Activated CD4-positive, alpha-beta T cell treated with anti-CD3 and anti-CD28 coated beads, Interleukin-2, Interleukin-6, amounts not matched to agents 100 ng/mL and 50 ng/mL, durations not matched to agents 16 hours and 8 hours (primary cell): ENCODE measurements around the gene CXCR2.
"Not testable (repeated sequence)": the region's sequence is repeated elsewhere in the genome, so short reads cannot be mapped to it uniquely, and the experiment has no call there.

Experiments used
- DNase-seq: peaks from one replicate; pipeline ENCODE4 v3.0.0-alpha.2; 2020

CXCR2 gene

DNA sequence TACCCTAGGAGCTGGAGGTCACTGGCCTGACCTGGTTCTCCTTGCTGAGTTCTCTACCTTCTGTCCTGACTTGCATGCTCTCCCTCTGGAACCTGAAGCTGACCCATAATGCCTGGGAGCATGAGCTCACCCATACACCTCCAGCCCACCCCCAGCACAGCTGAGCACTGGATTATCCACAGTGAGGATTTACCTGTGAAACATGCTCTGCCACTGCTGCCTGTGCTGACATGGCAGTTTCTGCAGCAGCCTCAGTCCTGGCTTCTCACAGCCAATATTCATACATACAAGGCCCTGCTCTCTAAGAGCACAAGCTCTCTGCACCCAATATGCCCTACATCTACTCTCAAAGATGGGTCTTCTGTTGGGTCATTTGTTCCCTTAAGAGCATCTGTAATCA lies 5.0 kb downstream of the CXCR2 start:
- no peak for DNase-seq

DNA sequence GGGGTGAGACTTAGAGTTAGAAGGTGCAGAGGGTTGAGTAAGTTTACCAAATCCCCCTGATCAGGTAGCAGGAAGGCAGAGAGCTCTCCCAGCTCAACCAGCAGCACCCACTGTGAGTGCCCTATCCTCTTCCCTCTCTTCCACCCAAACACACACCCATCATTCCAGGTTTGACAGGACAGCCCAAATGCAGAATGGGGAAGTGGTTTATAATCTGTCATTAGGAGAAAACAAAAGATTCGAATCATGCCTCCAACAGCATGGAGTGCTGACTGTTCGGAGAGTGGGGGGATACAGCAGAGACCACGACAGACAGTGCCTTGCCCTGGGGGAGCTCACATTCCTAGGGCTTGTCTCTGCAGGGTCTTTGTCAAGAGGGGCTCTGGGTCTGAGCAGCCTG lies 11.7 kb downstream of the CXCR2 start:
- DNase-seq, result no peak

DNA sequence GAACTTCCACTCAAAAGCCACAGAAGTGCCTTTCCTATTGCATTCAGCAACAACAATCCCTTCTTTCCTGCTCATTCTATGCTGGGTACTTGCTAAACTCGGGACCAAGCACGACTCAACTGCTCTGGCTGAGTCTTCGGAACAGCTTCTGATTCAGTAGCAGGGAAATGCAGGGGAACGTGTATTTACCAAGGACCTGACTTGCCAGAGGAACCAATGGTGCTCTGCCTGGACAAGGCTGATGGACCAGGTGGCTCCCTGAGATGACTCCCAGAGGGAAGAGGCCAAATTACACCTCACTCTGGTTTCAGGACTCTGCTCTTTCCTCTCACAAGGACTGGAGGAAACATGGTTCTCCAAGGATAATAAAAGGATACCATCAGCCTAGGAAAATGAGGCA lies 12.2 kb downstream of the CXCR2 start:
- DNase-seq, result no peak

DNA sequence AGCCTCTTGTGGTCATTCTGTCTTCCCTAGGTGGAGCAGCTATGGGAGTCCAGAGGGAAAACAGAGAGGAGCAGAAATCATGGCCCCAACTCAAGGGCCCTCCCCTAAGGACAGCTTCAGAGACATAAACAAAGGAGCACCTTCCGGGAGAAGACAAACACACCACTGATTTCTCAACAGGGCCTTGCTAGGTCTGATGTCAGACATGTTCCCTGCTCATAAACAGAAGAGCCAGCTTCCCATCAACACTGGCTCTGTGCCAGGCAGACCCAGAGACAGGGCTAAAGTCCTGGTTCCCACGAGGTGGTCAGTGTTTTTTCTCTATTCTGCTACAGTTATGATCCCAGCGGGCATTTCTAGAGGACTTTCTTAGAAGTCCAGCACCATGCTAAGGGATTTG lies 19.3 kb downstream of the CXCR2 start:
- no peak for DNase-seq

DNA sequence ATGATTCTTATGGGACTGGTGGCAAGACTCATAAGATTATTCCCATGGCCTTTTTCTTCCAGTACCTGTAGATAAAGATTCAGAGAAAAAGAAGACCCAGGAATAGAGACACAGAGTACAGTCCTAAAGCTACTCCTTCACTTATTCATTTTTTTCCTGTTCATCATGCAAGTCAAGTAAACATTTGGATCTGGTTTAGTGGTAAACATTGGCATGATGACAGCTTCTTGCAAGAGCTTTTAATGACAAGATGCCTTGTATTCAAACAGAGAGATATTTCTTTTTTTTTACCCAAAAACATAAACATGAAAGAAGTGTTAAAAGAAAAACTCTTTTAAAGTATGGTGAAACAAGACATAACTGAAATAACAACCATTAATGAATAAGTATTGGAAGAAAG lies 20.2 kb downstream of the CXCR2 start:
- no peak for DNase-seq

DNA sequence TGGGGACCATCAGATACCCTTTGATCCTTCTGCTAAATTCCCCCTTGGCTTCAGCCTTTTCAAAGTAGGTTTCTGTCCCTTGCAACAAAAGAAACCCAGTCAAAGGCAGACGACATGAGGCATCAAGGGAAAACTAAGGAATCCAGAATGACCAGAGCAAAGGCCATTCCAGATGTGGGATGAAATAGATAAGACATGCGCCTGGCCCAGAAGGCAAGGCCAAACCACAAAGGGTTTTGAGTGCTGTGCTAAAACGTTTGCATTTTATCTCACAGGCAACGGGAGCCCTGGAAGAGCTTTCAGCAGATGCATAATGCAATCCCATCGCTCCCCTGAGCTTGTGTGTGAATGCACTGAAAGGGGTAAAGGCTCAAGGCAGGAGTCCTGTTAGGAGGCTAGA lies 23.3 kb downstream of the CXCR2 start:
- no peak for DNase-seq

DNA sequence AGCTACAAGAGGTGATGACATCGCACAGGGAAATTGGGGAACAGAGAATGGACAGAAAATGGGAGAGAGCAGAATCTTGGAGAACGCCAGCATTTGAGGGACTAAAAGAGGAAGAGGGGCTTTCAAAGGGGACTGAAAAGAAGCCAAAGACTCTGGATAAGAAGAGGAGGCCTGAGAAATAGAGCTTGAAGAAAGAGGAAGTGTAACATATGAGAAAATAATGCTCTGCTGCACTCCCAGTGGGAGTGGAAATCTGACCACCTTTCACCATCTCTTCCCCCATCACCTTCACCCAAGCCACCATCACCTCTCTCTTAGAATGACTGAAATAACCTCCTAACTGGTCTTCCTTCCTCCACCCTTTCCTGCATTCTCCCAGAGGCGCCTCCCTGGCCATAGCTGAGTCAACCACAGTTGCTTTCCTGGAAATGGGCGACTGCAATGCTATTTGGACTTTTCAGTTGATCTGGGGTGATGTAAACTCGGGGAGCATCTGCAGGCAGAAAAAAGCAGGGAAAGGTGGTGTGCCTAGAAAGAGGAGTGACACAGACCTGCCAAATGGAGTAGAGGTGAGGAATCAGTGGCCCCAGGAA lies 24.1 kb downstream of the CXCR2 start:
- DNase-seq, result no peak

DNA sequence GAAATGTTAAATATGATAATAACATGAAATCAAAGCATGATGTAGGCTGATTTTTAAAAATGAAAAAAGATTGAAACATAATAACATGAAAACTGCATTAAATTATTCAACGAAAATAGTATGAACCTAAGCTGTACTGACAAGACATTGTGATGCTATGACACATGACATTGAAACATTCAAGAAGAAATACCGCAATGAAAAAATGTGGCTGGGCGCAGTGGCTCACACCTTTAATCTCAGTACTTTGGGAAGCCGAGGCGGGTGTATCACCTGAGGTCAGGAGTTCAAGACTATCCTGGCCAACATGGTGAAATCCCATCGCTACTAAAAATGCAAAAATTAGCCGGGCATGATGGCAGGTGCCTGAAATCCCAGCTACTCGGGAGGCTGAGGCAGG lies 26.3 kb downstream of the CXCR2 start:
- DNase-seq, result no peak

DNA sequence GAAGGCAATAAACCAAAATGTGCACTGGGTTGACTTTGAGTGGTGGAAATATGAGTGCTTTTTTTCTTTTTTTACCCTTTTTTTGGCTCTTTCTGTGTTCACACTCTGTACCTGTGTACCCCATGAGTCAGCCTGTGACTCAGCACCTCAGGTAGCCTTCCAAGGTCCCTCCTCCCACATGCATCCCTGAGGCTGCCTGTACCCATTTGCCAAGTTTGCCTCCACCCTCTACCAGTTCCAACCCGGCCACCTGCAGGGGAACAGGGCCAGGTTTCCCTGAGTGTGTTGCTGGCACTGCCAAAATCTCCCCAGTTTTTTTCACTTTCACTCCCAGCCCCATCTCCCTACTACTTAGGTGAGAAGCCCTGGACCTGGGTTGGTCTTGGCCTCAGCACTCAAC lies 26.9 kb downstream of the CXCR2 start:
- no peak for DNase-seq

DNA sequence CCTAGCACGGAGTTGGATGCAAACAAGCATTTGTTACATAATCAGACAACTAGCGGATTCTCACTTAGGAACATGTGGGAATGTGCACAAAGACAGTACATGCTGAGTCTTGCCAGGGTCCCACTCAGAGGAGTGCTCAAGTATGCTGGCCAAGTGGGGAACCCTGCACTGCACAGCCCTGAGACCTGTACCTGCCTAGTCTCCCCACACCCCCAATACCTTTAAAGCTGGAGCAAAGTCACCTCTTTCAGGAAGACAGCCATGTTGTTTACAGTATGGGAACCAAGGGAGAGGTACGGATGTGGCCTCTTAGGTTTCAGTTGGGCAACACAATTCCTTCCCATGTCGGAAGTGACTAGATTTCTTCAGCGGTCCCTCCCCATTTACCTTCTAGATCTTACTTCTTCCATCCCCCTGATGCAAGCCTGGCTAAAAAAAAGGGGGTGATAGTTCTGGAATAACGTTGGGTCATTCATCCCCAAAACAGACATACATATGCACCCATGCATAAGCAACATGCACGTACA lies 30.2 kb downstream of the CXCR2 start:
- no peak for DNase-seq

DNA sequence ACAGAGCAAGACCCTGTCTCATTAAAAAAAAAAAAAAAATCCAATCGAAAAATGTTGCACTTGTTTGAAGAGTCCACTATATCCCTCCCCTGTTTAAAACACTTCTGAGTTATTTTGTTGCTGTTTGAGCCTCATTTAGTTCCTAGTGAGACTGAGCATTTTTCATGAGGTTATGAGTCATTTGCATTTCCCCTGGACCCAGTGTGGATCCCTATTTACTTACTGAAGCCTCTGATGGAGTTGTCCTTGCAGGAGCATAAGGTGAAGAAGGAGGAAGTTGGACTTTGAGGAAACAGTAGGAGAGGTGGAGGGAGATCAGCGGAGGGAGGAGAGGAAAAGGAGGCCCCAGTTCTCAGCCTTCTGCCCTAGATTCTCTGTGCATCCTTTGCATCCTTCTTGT lies 35.8 kb downstream of the CXCR2 start:
- no peak for DNase-seq

DNA sequence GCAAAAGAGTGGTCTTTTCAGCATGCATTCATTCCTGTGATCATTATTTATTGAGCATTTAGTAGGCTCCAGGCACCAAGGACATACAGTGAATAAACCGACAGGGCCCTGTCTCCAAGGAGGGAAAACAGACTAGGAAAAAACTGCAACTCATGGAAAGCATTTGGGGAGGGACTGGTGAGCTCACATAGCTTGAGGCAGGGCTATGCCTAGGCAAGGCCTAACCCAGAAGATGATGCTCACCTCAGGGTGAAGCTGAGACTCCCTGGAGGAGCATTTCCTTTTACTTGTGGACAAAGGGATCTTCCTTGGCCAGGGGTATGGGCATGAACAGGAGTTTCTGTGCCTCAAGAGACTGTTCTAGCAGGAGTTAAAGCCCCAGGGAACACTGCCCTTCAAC lies 37.0 kb downstream of the CXCR2 start:
- DNase-seq, result no peak

DNA sequence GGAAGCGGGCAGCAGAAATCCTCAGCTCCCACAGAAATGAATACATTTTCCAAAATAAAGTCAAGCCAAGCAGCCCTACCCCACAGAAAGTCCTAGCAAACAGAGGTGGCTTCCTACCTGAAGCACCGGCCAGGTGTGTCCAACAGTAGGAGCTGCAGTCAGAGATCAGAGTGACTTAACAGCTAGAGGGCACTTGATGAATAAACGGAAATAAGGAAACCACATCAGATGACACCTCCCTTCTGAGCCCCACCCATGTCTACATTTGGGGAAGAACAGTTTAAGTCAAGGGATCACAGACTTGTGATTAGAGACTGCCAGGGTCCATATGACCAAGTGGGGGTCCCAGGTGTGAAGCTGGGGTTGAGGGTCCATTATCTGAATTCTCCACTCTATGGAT lies 41.0 kb downstream of the CXCR2 start, which contains the start of gene CXCR1:
CXCR1 (minus strand) TSS at position 172 of the 400 bp plus-strand sequence. CDS start 1,751 bp downstream, outside the sequence.
- peak; percentile 25 for DNase-seq

DNA sequence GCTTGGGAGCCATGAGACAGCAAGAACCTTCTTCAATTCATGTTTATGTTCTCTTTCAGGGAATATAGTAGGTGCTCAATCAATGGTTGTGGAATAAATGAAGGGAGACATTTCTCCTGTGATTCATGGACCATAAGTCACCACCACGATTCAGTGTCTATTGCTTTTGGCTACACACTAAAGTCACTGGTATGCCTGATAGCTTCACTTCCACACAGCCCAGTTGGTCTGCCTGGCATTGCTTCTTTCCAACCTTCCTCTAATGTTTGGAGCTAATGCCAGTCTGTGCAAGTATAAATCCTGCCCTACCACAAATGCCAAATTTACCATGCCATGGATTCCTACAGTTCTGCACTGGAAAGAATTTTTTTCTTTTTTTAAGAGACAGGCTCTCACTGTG lies 42.2 kb downstream of the CXCR2 start:
- DNase-seq, result no peak

DNA sequence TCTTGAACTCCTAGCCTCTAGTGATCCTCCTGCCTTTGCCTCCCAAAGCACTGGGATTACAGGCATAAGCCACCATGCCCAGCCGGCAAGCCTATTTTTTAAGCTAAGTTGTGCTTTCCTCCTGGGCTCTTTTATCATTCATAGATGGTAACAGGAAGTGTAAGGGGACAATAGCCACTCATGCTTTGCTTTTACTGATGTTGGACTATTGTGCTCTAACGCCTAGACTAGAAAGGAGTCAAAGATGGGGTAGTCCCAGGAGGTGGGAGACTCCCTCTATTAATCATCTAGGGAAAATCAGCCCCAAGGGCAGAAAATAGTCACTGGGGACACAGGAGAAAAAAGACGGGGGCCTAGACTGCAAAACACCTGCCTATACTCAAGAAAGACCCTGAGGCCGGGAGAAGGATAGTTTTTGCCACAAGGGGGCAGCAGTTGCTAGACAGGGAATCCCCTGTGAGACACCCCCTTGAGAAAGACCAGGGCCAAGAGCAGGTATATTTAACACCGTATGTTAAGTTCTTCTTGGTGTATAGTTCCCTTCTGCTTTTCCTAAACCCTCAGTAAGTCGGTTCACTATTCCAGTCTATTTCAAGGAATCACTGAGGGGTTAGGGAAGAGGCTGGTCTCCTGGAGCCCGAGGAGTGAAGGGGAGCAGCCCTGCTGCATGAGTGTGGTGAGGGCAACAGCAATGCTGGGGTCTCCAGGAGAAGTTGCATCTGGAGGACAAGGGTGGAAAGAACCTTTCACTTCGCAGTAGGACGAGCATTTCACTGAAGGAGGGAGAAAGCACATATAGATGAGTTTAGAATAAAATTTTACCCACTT lies 43.0 kb downstream of the CXCR2 start:
- peak; percentile 73 for DNase-seq

DNA sequence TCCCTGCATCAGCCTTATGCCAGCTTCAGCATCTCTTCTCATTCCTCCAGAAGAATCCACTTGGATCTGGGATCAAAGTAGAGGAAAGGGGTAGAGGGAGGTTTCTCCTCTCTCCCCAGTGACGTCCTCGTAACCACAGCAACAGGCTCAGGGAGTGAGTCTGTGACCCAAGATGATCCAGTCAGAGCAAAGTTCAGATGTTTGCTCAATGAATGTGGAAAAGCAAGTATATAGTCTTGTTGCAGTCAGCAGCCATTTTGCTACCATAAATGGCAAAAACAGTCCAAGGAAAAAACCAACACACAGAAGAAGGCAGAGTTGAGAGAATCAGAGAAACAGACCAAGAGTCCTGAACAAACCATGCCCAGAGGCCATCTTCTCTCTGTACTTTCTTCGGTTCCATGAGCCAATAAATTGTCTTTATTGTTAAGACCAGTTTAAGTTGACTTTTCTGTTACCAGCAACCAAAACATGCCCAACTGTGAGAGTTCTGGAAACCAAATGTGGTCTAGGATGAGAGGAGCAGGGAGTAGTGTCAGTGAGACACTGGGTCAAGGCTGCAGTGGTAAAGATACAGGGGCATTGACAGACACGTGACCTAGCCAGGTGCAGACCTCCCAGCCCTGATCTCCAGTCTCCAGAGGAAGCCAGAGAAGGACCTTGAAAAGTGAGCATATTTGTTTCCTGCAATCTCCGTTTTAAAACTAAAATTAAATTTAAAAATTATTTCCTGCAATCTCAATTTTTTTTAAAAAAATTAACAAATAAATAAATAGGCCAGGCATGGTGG lies 44.1 kb downstream of the CXCR2 start:
- no peak for DNase-seq

DNA sequence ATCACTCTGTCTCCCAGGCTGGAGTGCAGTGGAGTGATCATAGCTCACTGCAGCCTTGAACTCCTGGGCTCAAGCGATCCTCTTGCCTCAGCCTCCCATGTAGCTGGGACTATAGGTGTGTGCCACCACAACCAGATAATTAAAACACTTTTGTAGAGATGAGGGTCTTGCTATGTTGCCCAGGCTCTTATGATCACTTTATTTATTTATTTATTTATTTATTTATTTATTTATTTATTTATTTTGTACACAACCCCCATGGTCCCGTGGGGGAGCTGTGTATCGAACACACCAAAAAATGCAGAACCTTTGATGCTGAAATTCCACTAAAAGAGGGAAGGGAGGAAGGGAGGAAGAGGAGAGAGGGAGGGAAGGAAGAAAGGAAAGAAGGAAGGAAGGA lies 45.9 kb downstream of the CXCR2 start:
- not testable (repeated sequence) for DNase-seq

DNA sequence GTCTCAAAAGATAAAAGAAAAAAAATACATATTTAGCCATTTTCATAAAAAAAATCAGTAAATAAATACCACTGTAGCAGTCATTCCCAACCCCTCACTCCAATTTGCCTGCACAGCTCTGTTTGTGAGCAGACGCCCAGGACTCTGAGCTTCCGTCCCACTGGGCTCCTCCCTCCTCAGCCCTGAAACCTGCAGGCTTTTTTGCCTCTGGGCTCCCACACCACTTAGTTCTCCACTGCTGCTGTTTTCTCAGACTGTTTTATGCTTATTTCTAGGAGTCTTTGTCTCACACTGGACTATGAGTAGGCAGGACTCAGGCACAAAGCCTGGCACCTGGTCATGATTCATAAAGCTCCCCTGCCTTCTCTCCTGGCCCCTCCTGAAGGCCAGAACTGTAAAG lies 47.0 kb downstream of the CXCR2 start:
- DNase-seq, result no peak

DNA sequence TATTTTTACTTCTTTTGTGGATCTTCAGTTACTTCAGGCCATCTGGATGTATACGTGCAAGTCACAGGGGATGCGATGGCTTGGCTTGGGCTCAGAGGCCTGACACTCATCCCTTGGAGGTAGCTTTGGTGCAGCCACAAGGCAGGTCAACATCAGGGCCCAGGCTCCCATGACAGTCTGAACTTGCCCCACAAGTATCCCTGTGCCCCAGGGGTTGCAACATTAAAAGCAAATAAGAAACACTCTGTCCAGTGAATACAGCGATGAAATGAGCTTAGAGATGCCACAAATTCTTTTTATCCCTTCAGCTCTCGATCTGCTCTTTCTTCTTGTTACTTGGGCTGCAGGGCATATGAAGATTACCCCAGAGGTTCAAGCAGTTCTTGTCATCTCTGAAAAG lies 54.0 kb downstream of the CXCR2 start:
- DNase-seq, result no peak

DNA sequence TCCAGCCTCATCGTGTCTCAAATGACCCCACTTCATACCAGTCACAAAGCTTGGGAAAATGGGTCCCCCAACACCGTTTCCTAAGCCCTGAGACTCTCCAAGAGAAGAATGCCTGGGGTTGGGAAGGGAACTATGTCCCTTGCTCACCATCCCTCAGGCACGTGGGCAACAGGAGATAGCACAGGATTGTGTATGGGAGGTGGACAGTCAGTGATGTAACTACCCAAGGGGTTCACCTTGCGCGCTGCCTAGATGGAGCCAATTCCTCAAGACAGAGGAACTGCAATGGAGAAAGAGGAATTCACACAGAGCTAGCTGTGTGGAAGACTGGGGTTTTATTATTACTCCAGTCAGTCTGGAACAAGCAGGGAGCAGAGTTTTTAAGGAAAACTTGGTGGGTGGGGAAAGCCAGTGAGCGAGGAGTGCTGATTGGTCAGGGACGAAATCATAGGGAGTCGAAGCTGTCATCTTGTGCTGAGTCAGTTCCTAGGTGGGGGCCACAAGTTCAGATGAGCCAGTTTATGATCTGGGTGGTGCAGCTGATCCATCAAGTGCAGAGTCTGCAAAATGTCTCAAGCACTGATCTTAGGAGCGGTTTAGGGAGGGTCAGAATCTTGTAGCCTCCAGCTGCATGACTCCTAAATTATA lies 54.8 kb downstream of the CXCR2 start:
- no peak for DNase-seq

DNA sequence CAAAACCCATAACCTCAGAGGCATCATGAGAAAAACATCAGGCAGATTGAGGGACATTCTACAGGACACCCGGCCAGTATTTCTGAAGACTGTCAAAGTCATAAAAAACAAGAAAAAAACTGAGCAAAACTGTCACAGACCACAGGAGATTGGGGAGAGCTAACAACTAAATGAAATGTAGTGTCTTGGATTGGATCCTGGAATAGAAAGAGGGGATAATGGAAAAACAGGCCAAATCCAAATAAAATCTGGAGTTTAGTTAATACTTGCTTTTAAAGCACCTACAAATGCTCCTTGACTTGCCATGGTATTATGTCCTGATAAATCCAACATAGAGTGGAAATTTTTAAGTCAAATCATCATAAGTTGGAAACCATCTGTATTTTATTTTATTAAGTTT lies 58.5 kb downstream of the CXCR2 start:
- no peak for DNase-seq

DNA sequence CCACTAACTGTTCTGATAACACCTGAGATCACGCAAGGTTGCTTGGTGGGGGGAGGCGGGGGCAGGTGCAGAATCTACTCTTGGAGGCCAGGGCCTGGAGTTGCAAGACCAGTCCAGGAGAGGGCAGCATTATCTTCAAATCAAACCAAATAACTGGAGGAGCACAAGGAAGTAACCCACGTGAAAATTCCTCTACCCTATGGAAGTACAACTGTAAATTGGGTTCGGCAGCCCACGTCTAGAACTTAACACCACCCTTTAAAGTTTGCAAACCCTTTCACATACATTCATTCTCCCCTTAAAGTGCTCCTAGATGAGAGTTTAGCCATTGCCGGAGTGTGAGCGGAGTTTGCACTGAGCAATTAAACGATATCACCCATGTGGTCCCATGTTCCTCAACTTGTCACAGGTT lies 60.5 kb downstream of the CXCR2 start:
- DNase-seq, result peak; percentile 78
